HEK293 (cell line): Measurements from ENCODE around the gene CAV2.
A peak's percentile ranks its signal among the peaks of the same experiment; 100 is the strongest.

Experiments
- CTCF ChIP-seq: fragments of 450-650 bp; formaldehyde crosslinking; IDR thresholded peaks from 2 replicates; pipeline ENCODE4 v1.5.1; 2016; ENCODE audit warnings: missing biosample characterization, missing genetic modification characterization
- GLIS2 ChIP-seq: fragments of 450-650 bp; formaldehyde crosslinking; IDR thresholded peaks from 2 replicates; pipeline ENCODE4 v1.5.1; 2016; ENCODE audit warnings: missing biosample characterization, missing genetic modification characterization
- HIC1 ChIP-seq: fragments of 450-650 bp; formaldehyde crosslinking; IDR thresholded peaks from 2 replicates; pipeline ENCODE4 v1.5.1; 2016; ENCODE audit warnings: missing biosample characterization, missing genetic modification characterization
- HOXC10 ChIP-seq: sonication (generic); formaldehyde crosslinking; IDR thresholded peaks from 2 replicates; pipeline ENCODE4 v1.8.1; 2023; ENCODE audit warnings: mild to moderate bottlenecking, missing genetic modification reagents
- KLF10 ChIP-seq: fragments of 450-650 bp; IDR thresholded peaks from 2 replicates; pipeline ENCODE4 v1.5.1; 2018; ENCODE audit warnings: missing biosample characterization, mild to moderate bottlenecking, missing genetic modification characterization
- KLF9 ChIP-seq: fragments of 450-650 bp; formaldehyde crosslinking; IDR thresholded peaks from 2 replicates; pipeline ENCODE4 v1.5.1; 2016; ENCODE audit warnings: missing biosample characterization, missing genetic modification characterization, low read depth
- SCRT1 ChIP-seq: fragments of 450-650 bp; formaldehyde crosslinking; IDR thresholded peaks from 2 replicates; pipeline ENCODE4 v1.5.1; 2016; ENCODE audit warnings: missing biosample characterization, missing genetic modification characterization, borderline replicate concordance
- SETDB1 ChIP-seq: IDR thresholded peaks from one replicate; pipeline ENCODE4 v1.6.1; 2017; ENCODE audit warnings: mild to moderate bottlenecking, low read length, moderate library complexity, mixed read lengths; ENCODE audit not compliant: insufficient read length
- WT1 ChIP-seq: fragments of 450-650 bp; formaldehyde crosslinking; IDR thresholded peaks from 2 replicates; pipeline ENCODE4 v1.5.1; 2016; ENCODE audit warnings: missing biosample characterization, missing genetic modification characterization
- ZBTB1 ChIP-seq: fragments of 450-650 bp; formaldehyde crosslinking; IDR thresholded peaks from 2 replicates; pipeline ENCODE4 v1.5.1; 2016; ENCODE audit warnings: missing biosample characterization, missing genetic modification characterization
- ZBTB20 ChIP-seq: fragments of 450-650 bp; formaldehyde crosslinking; IDR thresholded peaks from 2 replicates; pipeline ENCODE4 v1.5.1; 2016; ENCODE audit warnings: missing biosample characterization, missing genetic modification characterization
- ZBTB8A ChIP-seq: fragments of 450-650 bp; formaldehyde crosslinking; IDR thresholded peaks from 2 replicates; pipeline ENCODE4 v1.5.1; 2016; ENCODE audit warnings: missing biosample characterization, missing genetic modification characterization
- ZFP69B ChIP-seq: fragments of 450-650 bp; formaldehyde crosslinking; IDR thresholded peaks from 2 replicates; pipeline ENCODE4 v1.5.1; 2016; ENCODE audit warnings: missing biosample characterization, missing genetic modification characterization
- ZNF114 ChIP-seq: fragments of 450-650 bp; formaldehyde crosslinking; IDR thresholded peaks from 2 replicates; pipeline ENCODE4 v1.5.0; 2017; ENCODE audit warnings: missing biosample characterization, missing genetic modification characterization
- ZNF23 ChIP-seq: fragments of 450-650 bp; formaldehyde crosslinking; IDR thresholded peaks from 2 replicates; pipeline ENCODE4 v1.5.1; 2016; ENCODE audit warnings: missing biosample characterization, missing genetic modification characterization, borderline replicate concordance
- ZNF239 ChIP-seq: fragments of 450-650 bp; formaldehyde crosslinking; IDR thresholded peaks from 2 replicates; pipeline ENCODE4 v1.5.1; 2016; ENCODE audit warnings: missing biosample characterization, missing genetic modification characterization
- ZNF248 ChIP-seq: fragments of 450-650 bp; formaldehyde crosslinking; IDR thresholded peaks from 2 replicates; pipeline ENCODE4 v1.5.1; 2017; ENCODE audit warnings: missing biosample characterization, missing genetic modification characterization
- ZNF280D ChIP-seq: fragments of 450-650 bp; formaldehyde crosslinking; IDR thresholded peaks from 2 replicates; pipeline ENCODE4 v1.5.1; 2016; ENCODE audit warnings: missing biosample characterization, missing genetic modification characterization
- ZNF292 ChIP-seq: fragments of 450-650 bp; formaldehyde crosslinking; IDR thresholded peaks from 2 replicates; pipeline ENCODE4 v1.5.1; 2016; ENCODE audit warnings: low read depth, missing biosample characterization, missing genetic modification characterization, borderline replicate concordance
- ZNF350 ChIP-seq: fragments of 450-650 bp; formaldehyde crosslinking; IDR thresholded peaks from 2 replicates; pipeline ENCODE4 v1.5.0; 2017; ENCODE audit warnings: missing biosample characterization, mild to moderate bottlenecking, missing genetic modification characterization
- ZNF596 ChIP-seq: fragments of 450-650 bp; IDR thresholded peaks from 2 replicates; pipeline ENCODE4 v1.5.0; 2018; ENCODE audit warnings: missing biosample characterization, mild to moderate bottlenecking, missing genetic modification characterization, moderate library complexity
- ZNF768 ChIP-seq: fragments of 450-650 bp; formaldehyde crosslinking; IDR thresholded peaks from 2 replicates; pipeline ENCODE4 v1.5.1; 2018; ENCODE audit warnings: missing biosample characterization, mild to moderate bottlenecking, missing genetic modification characterization
- ZNF791 ChIP-seq: fragments of 450-650 bp; formaldehyde crosslinking; IDR thresholded peaks from 2 replicates; pipeline ENCODE4 v1.5.1; 2016; ENCODE audit warnings: missing biosample characterization, missing genetic modification characterization
- TF ChIP-seq, protein P1 (sequence below): fragments of 450-650 bp; formaldehyde crosslinking; IDR thresholded peaks from 2 replicates; pipeline ENCODE4 v1.5.1; 2016; ENCODE audit warnings: missing biosample characterization, missing genetic modification characterization, borderline replicate concordance
- TF ChIP-seq, protein P2 (sequence below): fragments of 450-650 bp; formaldehyde crosslinking; IDR thresholded peaks from 2 replicates; pipeline ENCODE4 v1.5.1; 2016; ENCODE audit warnings: missing biosample characterization, missing genetic modification characterization
- TF ChIP-seq, protein P3 (sequence below): fragments of 450-650 bp; formaldehyde crosslinking; IDR thresholded peaks from 2 replicates; pipeline ENCODE4 v1.5.1; 2016; ENCODE audit warnings: missing biosample characterization, missing genetic modification characterization
- TF ChIP-seq, protein P4 (sequence below): fragments of 450-650 bp; IDR thresholded peaks from 2 replicates; pipeline ENCODE4 v1.5.1; 2018; ENCODE audit warnings: missing biosample characterization, missing genetic modification characterization

Gene CAV2

DNA sequence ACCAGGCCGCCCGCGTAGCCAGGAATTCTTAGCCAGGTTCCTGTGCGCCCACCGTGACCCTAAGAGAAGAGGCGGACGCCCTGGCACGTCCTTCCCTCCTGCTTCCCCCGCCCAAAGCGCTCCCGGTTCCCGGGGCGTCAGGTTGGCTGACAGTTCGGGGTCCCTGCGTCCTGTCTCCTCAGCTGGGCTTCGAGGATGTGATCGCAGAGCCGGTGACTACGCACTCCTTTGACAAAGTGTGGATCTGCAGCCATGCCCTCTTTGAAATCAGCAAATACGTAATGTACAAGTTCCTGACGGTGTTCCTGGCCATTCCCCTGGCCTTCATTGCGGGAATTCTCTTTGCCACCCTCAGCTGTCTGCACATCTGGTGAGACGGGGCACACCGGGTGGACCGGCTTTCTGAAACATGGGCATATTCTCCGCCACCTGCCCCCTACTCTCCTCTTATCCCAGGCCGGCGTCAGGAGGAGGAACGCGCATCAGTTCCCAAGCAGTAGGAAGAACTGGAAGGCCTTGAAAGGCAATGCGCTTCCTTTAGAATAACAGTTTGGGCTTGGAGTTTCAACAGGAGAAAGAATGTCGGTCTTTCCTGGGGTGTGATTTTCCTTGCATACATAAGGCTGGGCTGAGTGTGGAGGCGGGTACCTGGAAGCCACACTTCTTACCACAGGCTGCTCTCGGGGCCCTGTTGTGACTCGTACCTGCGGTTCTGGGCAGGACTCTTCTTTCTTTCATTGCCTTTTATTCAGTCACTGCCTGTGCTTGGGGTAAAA, 728 bp downstream of the CAV2 start (continued):
- TF ChIP-seq ZNF280D (tag by site-specific recombination) (no peak), WT1 (tag by site-specific recombination) (no peak), SETDB1 (no peak), HIC1 (tag by site-specific recombination) (peak; percentile 17; the same call in 1 of the 2 replicates), ZNF768 (tag by site-specific recombination) (no peak), ZNF239 (tag by site-specific recombination) (no peak), HOXC10 (CRISPR knock-in tag) (no peak), ZNF114 (no peak), ZBTB1 (tag by site-specific recombination) (no peak), ZNF23 (no peak), ZNF596 (tag by site-specific recombination) (no peak), ZNF350 (no peak), ZBTB8A (tag by site-specific recombination) (peak; percentile 90), ZNF791 (tag by site-specific recombination) (no peak), ZFP69B (no peak), SCRT1 (tag by site-specific recombination) (peak; percentile 36; the same call in 1 of the 2 replicates), GLIS2 (tag by site-specific recombination) (peak; percentile 28; the same call in 1 of the 2 replicates), CTCF (tag by site-specific recombination) (no peak), ZBTB20 (peak; percentile 94), ZNF292 (tag by site-specific recombination) (no peak), KLF10 (tag by site-specific recombination) (no peak), KLF9 (no peak), ZNF248 (no peak)
- TF ChIP-seq, protein P1, sequence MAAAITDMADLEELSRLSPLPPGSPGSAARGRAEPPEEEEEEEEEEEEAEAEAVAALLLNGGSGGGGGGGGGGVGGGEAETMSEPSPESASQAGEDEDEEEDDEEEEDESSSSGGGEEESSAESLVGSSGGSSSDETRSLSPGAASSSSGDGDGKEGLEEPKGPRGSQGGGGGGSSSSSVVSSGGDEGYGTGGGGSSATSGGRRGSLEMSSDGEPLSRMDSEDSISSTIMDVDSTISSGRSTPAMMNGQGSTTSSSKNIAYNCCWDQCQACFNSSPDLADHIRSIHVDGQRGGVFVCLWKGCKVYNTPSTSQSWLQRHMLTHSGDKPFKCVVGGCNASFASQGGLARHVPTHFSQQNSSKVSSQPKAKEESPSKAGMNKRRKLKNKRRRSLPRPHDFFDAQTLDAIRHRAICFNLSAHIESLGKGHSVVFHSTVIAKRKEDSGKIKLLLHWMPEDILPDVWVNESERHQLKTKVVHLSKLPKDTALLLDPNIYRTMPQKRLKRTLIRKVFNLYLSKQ (tag by site-specific recombination): no peak
- TF ChIP-seq, protein P2, sequence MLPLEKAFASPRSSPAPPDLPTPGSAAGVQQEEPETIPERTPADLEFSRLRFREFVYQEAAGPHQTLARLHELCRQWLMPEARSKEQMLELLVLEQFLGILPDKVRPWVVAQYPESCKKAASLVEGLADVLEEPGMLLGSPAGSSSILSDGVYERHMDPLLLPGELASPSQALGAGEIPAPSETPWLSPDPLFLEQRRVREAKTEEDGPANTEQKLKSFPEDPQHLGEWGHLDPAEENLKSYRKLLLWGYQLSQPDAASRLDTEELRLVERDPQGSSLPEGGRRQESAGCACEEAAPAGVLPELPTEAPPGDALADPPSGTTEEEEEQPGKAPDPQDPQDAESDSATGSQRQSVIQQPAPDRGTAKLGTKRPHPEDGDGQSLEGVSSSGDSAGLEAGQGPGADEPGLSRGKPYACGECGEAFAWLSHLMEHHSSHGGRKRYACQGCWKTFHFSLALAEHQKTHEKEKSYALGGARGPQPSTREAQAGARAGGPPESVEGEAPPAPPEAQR (tag by site-specific recombination): no peak
- TF ChIP-seq, protein P3, sequence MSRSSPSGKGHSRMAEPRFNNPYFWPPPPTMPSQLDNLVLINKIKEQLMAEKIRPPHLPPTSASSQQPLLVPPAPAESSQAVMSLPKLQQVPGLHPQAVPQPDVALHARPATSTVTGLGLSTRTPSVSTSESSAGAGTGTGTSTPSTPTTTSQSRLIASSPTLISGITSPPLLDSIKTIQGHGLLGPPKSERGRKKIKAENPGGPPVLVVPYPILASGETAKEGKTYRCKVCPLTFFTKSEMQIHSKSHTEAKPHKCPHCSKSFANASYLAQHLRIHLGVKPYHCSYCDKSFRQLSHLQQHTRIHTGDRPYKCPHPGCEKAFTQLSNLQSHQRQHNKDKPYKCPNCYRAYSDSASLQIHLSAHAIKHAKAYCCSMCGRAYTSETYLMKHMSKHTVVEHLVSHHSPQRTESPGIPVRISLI (tag by site-specific recombination): no peak
- TF ChIP-seq, protein P4, sequence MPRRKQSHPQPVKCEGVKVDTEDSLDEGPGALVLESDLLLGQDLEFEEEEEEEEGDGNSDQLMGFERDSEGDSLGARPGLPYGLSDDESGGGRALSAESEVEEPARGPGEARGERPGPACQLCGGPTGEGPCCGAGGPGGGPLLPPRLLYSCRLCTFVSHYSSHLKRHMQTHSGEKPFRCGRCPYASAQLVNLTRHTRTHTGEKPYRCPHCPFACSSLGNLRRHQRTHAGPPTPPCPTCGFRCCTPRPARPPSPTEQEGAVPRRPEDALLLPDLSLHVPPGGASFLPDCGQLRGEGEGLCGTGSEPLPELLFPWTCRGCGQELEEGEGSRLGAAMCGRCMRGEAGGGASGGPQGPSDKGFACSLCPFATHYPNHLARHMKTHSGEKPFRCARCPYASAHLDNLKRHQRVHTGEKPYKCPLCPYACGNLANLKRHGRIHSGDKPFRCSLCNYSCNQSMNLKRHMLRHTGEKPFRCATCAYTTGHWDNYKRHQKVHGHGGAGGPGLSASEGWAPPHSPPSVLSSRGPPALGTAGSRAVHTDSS: no peak
